HG03039 (cell line): Measurements from ENCODE around the gene SIM2.

Source experiments
- ATAC-seq: cut with Tn5 transposase; IDR thresholded peaks from one replicate; pipeline ENCODE4 v1.9.1; 2021; ENCODE audit warnings: mild to moderate bottlenecking, moderate library complexity; ENCODE audit not compliant: unreplicated experiment

Gene SIM2

GRCh38 chr21:36734367-36735200 is 35.7 kb downstream of the SIM2 start:
- ATAC-seq: no peak

- ATAC-seq: no peak
Observed at GRCh38 chr21:36735201-36735515, 36.2 kb downstream of the SIM2 start.

GRCh38 chr21:36735724-36736320 is 36.9 kb downstream of the SIM2 start:
- ATAC-seq: no peak

GRCh38 chr21:36738489-36739126 is 39.7 kb downstream of the SIM2 start:
- no peak for ATAC-seq

GRCh38 chr21:36741506-36741905 is 42.6 kb downstream of the SIM2 start:
- no peak for ATAC-seq

GRCh38 chr21:36743008-36743407 is 44.1 kb downstream of the SIM2 start:
- ATAC-seq: no peak

- no peak for ATAC-seq
Observed at GRCh38 chr21:36743446-36743845, 44.5 kb downstream of the SIM2 start.

GRCh38 chr21:36744190-36744559 is 45.3 kb downstream of the SIM2 start:
- ATAC-seq: no peak

- ATAC-seq: no peak
Observed at GRCh38 chr21:36744560-36745231, 45.8 kb downstream of the SIM2 start.

GRCh38 chr21:36745459-36745858 is 46.5 kb downstream of the SIM2 start:
- ATAC-seq: no peak

- no peak for ATAC-seq
Observed at GRCh38 chr21:36747041-36747814, 48.3 kb downstream of the SIM2 start.

- ATAC-seq: no peak
Observed at GRCh38 chr21:36747815-36748383, 49.0 kb downstream of the SIM2 start.

GRCh38 chr21:36749935-36750575 is 51.1 kb downstream of the SIM2 start:
- ATAC-seq: no peak

- no peak for ATAC-seq
Observed at GRCh38 chr21:36750576-36750959, 51.7 kb downstream of the SIM2 start.

- no peak for ATAC-seq
Observed at GRCh38 chr21:36751383-36751782, 52.5 kb downstream of the SIM2 start.

- no peak for ATAC-seq
Observed at GRCh38 chr21:36753556-36753955, 54.6 kb downstream of the SIM2 start.

- ATAC-seq: no peak
Observed at GRCh38 chr21:36754241-36754898, 55.5 kb downstream of the SIM2 start.

- no peak for ATAC-seq
Observed at GRCh38 chr21:36756527-36756926, 57.6 kb downstream of the SIM2 start.

GRCh38 chr21:36757196-36757595 is 58.3 kb downstream of the SIM2 start:
- ATAC-seq: no peak
